Measurements from ENCODE around the gene NDST1.

NDST1 gene

GRCh38 chr5:150573867-150574817, 66.2 kb downstream of the NDST1 start:
- DNase-seq (ENCODE audit: low read depth), result peak; percentile 43
- no peak overlapping the region for H3K4me3 ChIP-seq (ENCODE audit: low read depth, low read length)
- TF ChIP-seq, protein P1, sequence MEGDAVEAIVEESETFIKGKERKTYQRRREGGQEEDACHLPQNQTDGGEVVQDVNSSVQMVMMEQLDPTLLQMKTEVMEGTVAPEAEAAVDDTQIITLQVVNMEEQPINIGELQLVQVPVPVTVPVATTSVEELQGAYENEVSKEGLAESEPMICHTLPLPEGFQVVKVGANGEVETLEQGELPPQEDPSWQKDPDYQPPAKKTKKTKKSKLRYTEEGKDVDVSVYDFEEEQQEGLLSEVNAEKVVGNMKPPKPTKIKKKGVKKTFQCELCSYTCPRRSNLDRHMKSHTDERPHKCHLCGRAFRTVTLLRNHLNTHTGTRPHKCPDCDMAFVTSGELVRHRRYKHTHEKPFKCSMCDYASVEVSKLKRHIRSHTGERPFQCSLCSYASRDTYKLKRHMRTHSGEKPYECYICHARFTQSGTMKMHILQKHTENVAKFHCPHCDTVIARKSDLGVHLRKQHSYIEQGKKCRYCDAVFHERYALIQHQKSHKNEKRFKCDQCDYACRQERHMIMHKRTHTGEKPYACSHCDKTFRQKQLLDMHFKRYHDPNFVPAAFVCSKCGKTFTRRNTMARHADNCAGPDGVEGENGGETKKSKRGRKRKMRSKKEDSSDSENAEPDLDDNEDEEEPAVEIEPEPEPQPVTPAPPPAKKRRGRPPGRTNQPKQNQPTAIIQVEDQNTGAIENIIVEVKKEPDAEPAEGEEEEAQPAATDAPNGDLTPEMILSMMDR (conservative IDR thresholded peaks at IDR 0.05; ENCODE audit: low read depth, low read length), result peak; percentile 42

DNA sequence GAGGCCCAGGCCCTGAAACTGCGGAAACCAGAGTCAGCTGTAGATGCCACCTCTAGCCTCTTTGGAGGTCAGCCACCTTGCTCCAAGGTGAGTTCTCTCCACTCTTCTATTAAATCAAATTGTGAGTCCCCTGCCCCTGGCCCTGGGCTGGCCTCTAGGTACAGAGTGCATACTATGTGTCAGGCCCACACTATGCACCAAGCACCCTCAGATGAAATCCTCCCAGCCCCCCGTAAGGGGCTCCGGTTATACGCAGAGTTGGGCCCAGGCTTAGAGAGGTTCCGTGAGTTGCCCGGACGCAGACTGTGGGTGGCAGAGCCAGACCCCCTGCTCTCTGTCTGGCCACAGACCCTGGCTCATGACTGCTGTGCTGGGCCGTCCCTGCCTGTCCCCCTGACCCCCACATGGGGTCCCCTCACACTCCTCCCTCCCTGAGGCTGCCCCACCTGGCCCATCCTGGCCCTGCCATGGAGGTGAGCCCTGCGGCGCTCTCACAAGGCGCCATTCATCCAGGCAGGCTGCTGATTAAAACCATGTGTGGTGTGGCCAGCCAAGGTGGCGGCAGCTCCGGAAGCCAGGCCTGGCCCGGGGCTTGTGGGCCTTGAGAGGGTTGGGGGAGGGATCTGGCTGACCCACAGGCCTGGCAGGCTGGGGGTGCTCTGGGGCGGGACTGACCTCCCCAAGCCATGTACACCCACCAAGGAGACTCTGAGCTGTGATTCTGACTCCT, 67.1 kb downstream of the NDST1 start:
- TF ChIP-seq, protein P1 (conservative IDR thresholded peaks at IDR 0.05; ENCODE audit: low read depth, low read length), result no peak
- H3K4me3 ChIP-seq (ENCODE audit: low read depth, low read length), result no peak overlapping the region
- DNase-seq (ENCODE audit: low read depth), result no peak

GRCh38 chr5:150575745-150576448, 68.0 kb downstream of the NDST1 start:
- no peak for DNase-seq (ENCODE audit: low read depth)
- H3K4me3 ChIP-seq (ENCODE audit: low read depth, low read length), result no peak overlapping the region
- TF ChIP-seq, protein P1 (conservative IDR thresholded peaks at IDR 0.05; ENCODE audit: low read depth, low read length), result no peak

DNA sequence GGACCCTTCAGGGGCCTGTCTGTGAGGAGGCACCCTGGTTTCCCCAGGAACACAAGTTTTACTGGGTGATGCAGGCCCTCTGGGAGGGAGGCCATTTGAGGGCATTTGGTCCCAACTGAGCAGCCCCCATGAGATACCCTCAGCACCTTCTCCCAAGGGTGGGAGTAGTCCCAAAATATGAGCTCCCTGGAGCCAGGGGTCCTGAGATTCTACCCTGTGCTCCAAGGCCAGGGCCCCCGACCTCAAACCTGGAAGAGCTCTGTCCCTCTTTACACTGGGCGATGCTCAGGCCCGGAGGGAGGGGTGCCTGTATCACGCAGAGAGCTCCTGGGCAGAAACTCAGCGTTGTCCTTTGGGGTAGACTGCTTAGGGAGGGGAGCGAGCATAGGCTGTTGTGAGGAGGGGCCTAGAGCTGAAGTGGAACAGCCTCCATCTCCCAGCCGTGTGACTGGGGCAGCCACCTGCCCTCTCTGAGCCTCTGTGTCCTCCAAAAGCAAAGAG, 68.6 kb downstream of the NDST1 start:
- DNase-seq (ENCODE audit: low read depth), result no peak
- TF ChIP-seq, protein P1 (conservative IDR thresholded peaks at IDR 0.05; ENCODE audit: low read depth, low read length), result no peak
- no peak overlapping the region for H3K4me3 ChIP-seq (ENCODE audit: low read depth, low read length)

DNA sequence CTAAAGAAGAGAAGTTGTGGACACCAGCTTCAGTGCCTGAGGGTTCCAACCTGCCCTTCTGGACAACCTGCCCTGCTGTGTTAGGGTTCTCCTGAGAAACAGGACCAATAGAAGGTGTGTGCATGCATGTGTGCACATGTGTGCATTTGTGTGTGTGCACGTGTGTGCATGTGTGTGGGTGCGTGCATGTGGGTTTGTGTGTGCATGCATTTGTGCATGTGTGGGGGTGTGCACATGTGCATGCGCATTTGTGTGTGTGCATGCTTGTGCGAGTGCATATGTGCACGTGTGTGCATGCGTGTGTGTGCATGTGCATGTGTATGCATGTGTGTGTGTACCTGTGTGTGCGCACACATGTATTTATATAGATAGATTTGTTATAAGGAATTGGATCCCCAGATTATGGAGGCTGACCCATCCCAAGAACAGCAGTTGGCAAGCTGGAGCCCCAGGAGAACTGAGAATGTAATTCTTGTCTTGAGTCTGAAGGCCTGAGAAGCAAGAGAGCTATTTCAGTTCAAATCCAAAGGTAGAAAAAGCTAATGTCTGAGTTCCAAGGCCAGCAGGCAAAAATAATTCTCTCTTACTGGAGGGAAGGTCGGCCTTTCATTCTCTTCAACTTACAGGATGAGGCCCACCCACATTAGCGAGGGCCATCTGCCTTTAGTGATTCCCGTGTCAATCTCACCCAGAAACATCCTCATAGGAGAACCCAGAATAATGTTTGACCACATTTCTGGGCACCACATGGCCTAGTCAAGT, 69.6 kb downstream of the NDST1 start:
- TF ChIP-seq, protein P1 (conservative IDR thresholded peaks at IDR 0.05; ENCODE audit: low read depth, low read length), result no peak
- H3K4me3 ChIP-seq (ENCODE audit: low read depth, low read length), result no peak overlapping the region
- DNase-seq (ENCODE audit: low read depth), result no peak

Data from choroid plexus epithelial cell (primary cell).